Measurements from ENCODE around the gene PRKAG2. TPM values are rescaled to one million over a fixed set of nuclear protein-coding genes. Genes with fewer than 3 reads are reported as not detected.
"Not testable (repeated sequence)": the region's sequence is repeated elsewhere in the genome, so short reads cannot be mapped to it uniquely, and the experiment has no call there.

The PRKAG2 gene
- total RNA-seq, 1 donor from 2014 or later, result 17.5 TPM

DNA sequence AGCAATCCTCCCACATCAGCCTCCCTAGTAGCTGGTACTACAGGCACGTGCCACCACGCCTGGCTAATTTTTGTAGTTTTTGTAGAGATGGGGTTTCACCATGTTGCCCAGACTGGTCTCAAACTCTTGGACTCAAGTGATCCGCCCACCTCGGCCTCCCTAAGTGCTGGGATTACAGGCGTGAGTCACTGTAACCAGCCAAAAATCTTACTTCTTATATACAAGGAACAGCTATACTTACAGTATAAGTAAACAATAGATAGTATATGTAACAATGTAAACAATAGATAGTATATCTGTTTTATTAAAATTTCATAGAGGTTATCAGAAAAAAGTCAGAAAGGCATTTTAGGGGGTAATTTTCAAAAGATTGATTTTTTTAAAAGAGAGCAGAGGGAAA is 128.9 kb downstream of the PRKAG2 start:
- not testable (repeated sequence) for DNase-seq (ENCODE audit: low read depth in 2 of 2)

DNA sequence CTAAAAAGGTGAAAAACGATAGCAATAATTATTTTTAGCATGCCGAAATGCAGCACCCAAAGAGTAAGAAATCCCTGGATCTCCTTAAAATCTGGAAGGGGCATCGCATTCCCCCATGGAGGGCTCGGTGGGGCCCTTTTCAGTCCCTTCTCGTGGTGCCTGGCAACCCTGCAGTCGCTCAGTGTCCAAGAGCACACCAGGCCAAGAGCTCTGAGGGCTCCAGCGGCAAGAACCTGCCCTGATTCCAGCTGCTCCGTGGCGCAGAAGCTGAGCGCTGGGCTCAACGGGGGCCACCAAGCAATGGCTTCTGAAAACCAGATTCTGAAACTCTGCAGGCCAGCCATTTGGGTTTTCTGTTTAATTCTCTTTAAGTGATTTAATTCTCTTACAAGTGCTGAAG is 131.2 kb downstream of the PRKAG2 start:
- DNase-seq (ENCODE audit: low read depth in 2 of 2), result no peak

GRCh38 chr7:151744656-151745638 is 132.0 kb downstream of the PRKAG2 start:
- peak in 1 of 2 donors; percentile 72 for DNase-seq (ENCODE audit: low read depth in 2 of 2)

- DNase-seq (ENCODE audit: low read depth in 2 of 2), result no peak
Measured at GRCh38 chr7:151744051-151744580, 132.8 kb downstream of the PRKAG2 start.

DNA sequence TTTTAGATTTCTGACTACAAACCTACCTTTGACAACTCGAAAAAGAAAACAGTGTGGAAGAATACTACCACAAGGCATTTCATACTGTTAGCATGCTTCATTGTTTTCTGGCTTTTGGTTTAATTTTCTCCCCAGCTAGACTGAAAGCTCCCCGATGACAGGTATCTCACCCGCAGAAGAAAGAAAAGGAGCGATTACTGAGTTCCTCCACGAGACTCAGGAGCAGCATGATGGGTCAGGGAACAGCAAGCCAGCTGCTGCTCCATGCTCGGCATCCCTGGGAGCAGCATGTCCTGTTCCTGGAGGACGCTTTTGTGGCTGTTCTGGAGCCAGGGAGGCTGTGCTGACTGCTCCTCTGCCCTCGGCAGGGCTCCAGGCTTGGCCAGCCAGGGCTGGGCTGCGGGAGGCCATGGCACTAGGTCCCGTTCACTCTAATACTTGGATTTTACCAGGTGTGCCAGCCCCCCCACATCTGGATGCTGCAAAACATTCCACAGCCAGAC is 133.4 kb downstream of the PRKAG2 start:
- no peak for DNase-seq (ENCODE audit: low read depth in 2 of 2)

DNA sequence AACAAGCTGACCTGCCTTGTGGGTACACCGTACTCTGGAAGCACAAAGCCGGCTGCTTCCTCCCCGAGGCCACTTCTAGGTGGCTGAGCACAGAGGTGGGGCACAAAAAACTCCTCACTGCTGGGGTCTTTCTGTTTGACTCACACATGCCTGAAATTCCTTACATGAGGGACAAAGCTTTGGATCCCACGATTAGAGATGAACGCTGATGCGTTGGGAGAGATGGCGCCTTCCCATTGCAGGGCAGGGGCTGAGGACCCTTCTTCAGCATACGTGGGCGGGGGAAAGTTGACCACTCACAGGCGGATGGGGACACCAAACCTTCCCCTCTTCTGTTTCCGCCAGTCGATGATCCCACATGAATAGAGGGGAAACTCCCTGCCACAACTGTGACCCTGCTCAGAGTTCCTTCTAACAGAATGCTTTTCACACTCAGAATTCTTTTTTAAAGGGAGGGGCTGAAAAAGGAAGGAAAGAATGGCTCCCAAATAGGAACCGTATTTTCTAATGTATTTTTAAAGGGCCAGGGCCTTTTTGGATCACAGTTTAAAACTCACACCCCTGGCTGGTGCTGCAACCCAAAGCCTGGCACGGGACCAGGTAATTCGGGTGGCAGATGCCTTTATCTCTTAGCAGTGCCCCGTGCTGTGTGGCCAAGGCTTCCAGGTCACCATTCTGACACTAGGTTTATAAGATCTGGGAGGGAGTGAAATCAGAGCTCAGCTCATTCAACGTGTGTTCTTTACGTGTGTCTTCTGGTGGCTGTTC is 134.0 kb downstream of the PRKAG2 start:
- peak in 1 of 2 donors; percentile 55 for DNase-seq (ENCODE audit: low read depth in 2 of 2)

DNA sequence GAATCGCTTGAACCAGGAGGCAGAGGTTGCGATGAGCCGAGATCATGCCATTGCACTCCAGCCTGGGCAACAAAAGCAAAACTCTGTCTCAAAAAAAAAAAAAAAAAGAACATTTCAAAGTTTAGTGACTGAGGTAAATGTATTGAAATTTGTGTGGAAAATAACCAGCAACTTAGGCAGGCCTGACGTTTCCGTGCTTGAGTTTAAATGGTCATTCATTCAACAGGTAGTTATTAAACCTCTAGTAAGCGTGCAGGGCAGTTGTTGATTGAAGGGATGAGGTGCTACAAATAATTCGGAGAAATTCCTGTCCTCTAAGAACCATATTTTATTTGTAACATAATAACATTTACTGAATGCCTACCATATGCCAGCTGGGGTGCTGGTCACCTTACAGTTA is 135.3 kb downstream of the PRKAG2 start:
- DNase-seq (ENCODE audit: low read depth in 2 of 2), result no peak

DNA sequence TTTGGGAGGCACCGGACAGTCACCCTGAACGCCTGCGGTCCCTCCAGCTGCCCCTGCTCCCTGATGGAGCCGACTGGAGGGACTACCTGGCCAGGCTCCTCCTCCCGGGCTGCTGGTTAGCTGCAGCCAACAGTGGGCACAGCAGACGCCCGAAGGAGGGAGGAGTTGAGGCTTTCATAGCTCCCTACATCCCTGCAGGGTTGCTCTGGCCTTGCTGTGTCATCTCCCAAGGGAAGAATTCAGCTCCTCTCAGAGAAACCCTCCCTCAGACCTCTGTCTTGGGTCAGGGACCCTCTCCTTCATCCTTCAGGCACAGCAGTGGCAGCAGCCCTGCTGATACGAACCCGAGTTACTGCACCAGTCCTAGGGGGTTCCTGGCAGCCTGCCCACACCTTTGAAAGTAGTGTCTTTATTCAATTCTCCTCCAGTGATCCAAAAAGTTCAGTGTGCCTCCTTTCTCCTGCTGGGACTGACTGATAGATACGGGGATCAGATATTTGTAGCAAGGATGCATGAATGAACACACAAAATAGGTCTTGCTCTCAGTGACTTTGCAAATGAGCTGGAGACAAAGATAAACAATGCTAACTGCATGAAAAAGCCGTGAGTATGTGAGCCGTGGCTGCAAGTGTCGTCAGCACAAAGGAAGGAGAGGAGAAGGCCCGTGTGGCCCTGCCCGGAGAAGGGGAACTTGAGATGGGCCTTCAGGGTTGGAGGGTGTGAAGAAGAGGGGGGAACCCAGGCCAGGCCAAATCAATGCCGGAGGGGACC is 136.6 kb downstream of the PRKAG2 start:
- no peak for DNase-seq (ENCODE audit: low read depth in 2 of 2)

- no peak for DNase-seq (ENCODE audit: low read depth in 2 of 2)
Measured at GRCh38 chr7:151738925-151739324, 138.0 kb downstream of the PRKAG2 start.

DNA sequence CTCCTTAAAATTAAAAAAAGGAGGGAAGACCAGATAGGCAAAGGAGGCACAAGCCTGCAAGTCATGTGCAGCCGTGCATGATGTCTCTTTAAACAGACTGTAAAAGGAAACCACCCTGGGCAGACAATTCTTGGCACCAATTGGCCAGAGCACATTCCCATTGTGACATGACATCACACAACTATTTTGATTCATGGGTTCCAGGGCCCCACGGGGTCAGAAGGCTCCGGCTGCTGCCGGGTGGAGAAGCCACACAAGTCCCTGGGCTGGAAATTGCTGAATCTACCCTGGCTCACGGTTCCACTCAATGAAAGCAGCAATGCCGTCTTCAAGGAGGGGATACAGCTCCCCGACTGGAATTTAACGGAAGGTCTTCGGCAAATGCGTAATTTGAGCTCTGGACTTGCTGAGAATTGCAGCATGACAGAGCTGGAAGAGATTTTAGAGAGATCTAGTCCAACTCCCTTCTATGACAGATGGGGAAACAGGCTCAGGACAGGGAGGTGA is 140.5 kb downstream of the PRKAG2 start:
- DNase-seq (ENCODE audit: low read depth in 2 of 2), result peak; percentile 83 to 91

GRCh38 chr7:151735851-151736402 is 141.0 kb downstream of the PRKAG2 start:
- no peak for DNase-seq (ENCODE audit: low read depth in 2 of 2)

- peak in 1 of 2 donors; percentile 32 for DNase-seq (ENCODE audit: low read depth in 2 of 2)
Measured at GRCh38 chr7:151735186-151735850, 141.6 kb downstream of the PRKAG2 start.

GRCh38 chr7:151732834-151733592 is 143.9 kb downstream of the PRKAG2 start:
- no peak for DNase-seq (ENCODE audit: low read depth in 2 of 2)

- no peak for DNase-seq (ENCODE audit: low read depth in 2 of 2)
Measured at GRCh38 chr7:151732292-151732691, 144.6 kb downstream of the PRKAG2 start.

GRCh38 chr7:151731022-151731441 is 145.9 kb downstream of the PRKAG2 start:
- no peak for DNase-seq (ENCODE audit: low read depth in 2 of 2)

- no peak for DNase-seq (ENCODE audit: low read depth in 2 of 2)
Measured at GRCh38 chr7:151730591-151730990, 146.3 kb downstream of the PRKAG2 start.

- DNase-seq (ENCODE audit: low read depth in 2 of 2), result no peak
Measured at GRCh38 chr7:151729521-151729921, 147.4 kb downstream of the PRKAG2 start.

DNA sequence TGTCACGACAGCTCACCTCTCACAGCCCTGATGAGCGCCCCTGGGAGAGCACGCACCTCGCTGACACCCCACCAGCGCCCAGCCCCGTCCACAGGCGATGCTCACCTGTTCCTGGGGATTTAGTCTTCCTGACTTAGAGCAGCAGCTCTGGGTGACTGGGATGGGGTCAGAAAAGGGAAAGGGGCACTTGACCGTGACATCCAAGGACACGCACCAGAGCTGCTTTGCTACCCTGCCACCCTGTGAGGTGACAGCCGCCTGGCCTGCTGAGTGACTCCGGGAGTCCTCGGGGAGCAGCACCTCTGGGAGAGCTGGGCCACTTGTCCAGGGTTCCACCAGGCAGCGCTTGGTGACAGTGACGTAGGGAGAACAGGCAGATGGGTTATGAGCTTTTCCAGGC is 148.2 kb downstream of the PRKAG2 start:
- no peak for DNase-seq (ENCODE audit: low read depth in 2 of 2)

- DNase-seq (ENCODE audit: low read depth in 2 of 2), result no peak
Measured at GRCh38 chr7:151728286-151728660, 148.6 kb downstream of the PRKAG2 start.
